ENCODE measurements around the gene SYT10. TPM values are rescaled to one million over a fixed set of nuclear protein-coding genes. Genes with fewer than 3 reads are reported as not detected.
"Not testable (repeated sequence)": the region's sequence is repeated elsewhere in the genome, so short reads cannot be mapped to it uniquely, and the experiment has no call there.

The SYT10 gene
- polyA plus RNA-seq, 3 donors = 0.20 to 1.2 (median 0.50) TPM

DNA sequence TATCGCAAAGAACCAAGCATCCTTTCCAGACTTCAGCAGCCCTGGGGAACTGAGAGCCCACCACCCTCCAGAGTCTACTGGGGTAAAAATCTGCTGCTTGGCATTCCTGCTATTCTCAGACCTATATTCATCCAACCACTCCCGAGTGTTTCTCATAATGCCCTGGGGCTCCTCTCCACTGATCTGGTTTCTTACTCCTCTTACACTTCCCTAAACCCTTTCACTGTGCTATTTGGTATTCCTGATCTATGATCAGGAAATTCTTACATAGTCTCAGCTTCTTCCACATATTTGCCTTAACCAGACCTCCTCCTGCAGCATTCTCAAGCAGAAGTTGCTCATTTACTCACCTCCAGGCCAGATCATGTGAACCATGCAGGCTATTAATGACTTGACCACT, 82.4 kb downstream of the SYT10 start:
- no peak for DNase-seq (ENCODE audit: low read depth in 3 of 3, low spot score in 2 of 3)

GRCh38 chr12:33349791-33350190, 89.8 kb downstream of the SYT10 start:
- DNase-seq (ENCODE audit: low read depth in 3 of 3, low spot score in 2 of 3) = no peak

- not testable (repeated sequence) for DNase-seq (ENCODE audit: low read depth in 3 of 3, low spot score in 2 of 3)
Measured at GRCh38 chr12:33331961-33332398, 107.6 kb downstream of the SYT10 start.

- DNase-seq (ENCODE audit: low read depth in 3 of 3, low spot score in 2 of 3) = no peak
Measured at GRCh38 chr12:33330940-33331339, 108.7 kb downstream of the SYT10 start.

Measured in right renal cortex interstitium (tissue), 3 donors.